ENCODE data around the gene GPAT3.

Gene GPAT3

GRCh38 chr4:83651846-83652245, 115.9 kb downstream of the GPAT3 start:
- no peak for DNase-seq
